HepG2 (cell line): ENCODE results near the gene RGS14. TPM values are rescaled to one million over a fixed set of nuclear protein-coding genes. Genes with fewer than 3 reads are reported as not detected.

Source experiments
- ATF2 ChIP-seq: sonication (generic); formaldehyde crosslinking; IDR thresholded peaks from 2 replicates; pipeline ENCODE4 v1.4.0; 2020; ENCODE audit warnings: missing genetic modification reagents
- ELF1 ChIP-seq: sonication (generic); formaldehyde crosslinking; IDR thresholded peaks from 2 replicates; pipeline ENCODE4 v1.4.0; 2020; ENCODE audit warnings: missing genetic modification reagents
- LCORL ChIP-seq, 2 experiments: fragments of 450-650 bp in 1 of 2; sonication (generic) in 1 of 2; formaldehyde crosslinking in 1 of 2; IDR thresholded peaks; 2 replicates each; pipeline versions ENCODE4 v1.5.0 to v1.6.1; 2017 to 2020; ENCODE audit warnings: antibody characterized with exemption in 1 of 2, missing genetic modification reagents in 1 of 2
- PRDM10 ChIP-seq: sonication (generic); formaldehyde crosslinking; IDR thresholded peaks from 2 replicates; pipeline ENCODE4 v1.4.0; 2020; ENCODE audit warnings: low read depth, missing genetic modification reagents
- RNF2 ChIP-seq: fragments of 450-650 bp; conservative IDR thresholded peaks from 2 replicates; pipeline ENCODE4 v1.6.1; 2016; ENCODE audit warnings: low read depth
- ZNF350 ChIP-seq: sonication (generic); formaldehyde crosslinking; IDR thresholded peaks from 2 replicates; pipeline ENCODE4 v1.4.0; 2020; ENCODE audit warnings: mild to moderate bottlenecking, low read depth, missing genetic modification reagents, borderline replicate concordance
- ZNF672 ChIP-seq: sonication (generic); formaldehyde crosslinking; IDR thresholded peaks from 2 replicates; pipeline ENCODE4 v1.8.1; 2022; ENCODE audit warnings: missing genetic modification reagents
- ZNF678 ChIP-seq: sonication (generic); formaldehyde crosslinking; IDR thresholded peaks from 2 replicates; pipeline ENCODE4 v1.4.0; 2020; ENCODE audit warnings: mild to moderate bottlenecking, missing genetic modification reagents
- polyA plus RNA-seq, 8 experiments: library from polyadenylated mRNA; depleted of rRNA in 3 of 8; stranded (reverse) in 7 of 8; unstranded in 1 of 8; fragments of >200 nt; fragmentation: Illumina TruSeq in 4 of 8; extraction: Trizol in 4 of 8; gene quantifications; 2 replicates each; pipeline versions ENCODE4 v1.2.1 to v1.2.3, GENCODE V29; 2011 to 2016; ENCODE audit warnings: low read depth in 4 of 8, missing spikeins in 1 of 8, mixed read lengths in 1 of 8; ENCODE audit not compliant: insufficient read depth in 1 of 8
- total RNA-seq, 5 experiments: library from RNA; depleted of rRNA; stranded (reverse); fragments of >200 nt; fragmentation: Illumina TruSeq; extraction: Trizol; gene quantifications; 2 replicates each; pipeline ENCODE4 v1.2.3, GENCODE V29; 2016; ENCODE audit warnings: low read depth in 1 of 5

The RGS14 gene
- total and polyA plus RNA-seq, 2 of the 13 experiments (the other 11 are each of a cell fraction or from before 2014, with no cell fraction given), result 11.1 to 17.2 TPM

GRCh38 chr5:177382423-177383029 is 24.8 kb downstream of the RGS14 start (continued):
- TF ChIP-seq ATF2 (CRISPR knock-in tag), result no peak
- no peak for TF ChIP-seq ZNF350
- no peak for TF ChIP-seq RNF2
- TF ChIP-seq ELF1 (CRISPR knock-in tag), result no peak
- no peak for TF ChIP-seq LCORL (IDR thresholded peaks at IDR 0.05)
- peak; percentile 22; the same call in 1 of the 2 replicates for TF ChIP-seq LCORL (CRISPR knock-in tag; IDR thresholded peaks at IDR 0.05)
- TF ChIP-seq ZNF678, result no peak
- TF ChIP-seq PRDM10 (CRISPR knock-in tag), result no peak
- no peak for TF ChIP-seq ZNF672 (CRISPR knock-in tag)
